SK-N-SH (cell line): ENCODE results near the gene HMGB2. TPM values are rescaled to one million over a fixed set of nuclear protein-coding genes. Genes with fewer than 3 reads are reported as not detected.

Experiments used
- polyA plus RNA-seq, 3 experiments: library from polyadenylated mRNA; depleted of rRNA; stranded (reverse); fragments of >200 nt; gene quantifications; 2 replicates each; pipeline ENCODE4 v1.2.3, GENCODE V29; 2012

Gene HMGB2
- polyA plus RNA-seq, 1 of the 3 experiments (the other 2 are of a cell fraction), result 130 TPM

Other genes with a start within 250 kb of the HMGB2 start
- 14.8 and 20.0 TPM in 2 replicates for gene GALNT7, start 165.5 kb downstream of the HMGB2 start, polyA plus RNA-seq (2012; rRNA removed)
- gene SAP30, start 36.6 kb upstream of the HMGB2 start, polyA plus RNA-seq (2012; rRNA removed), result 16.6 and 19.0 TPM in 2 replicates
- gene SCRG1, start 64.8 kb upstream of the HMGB2 start, polyA plus RNA-seq (2012; rRNA removed), result 0.16 and 0.24 TPM in 2 replicates
- gene HAND2, start 195.9 kb upstream of the HMGB2 start, polyA plus RNA-seq (2012; rRNA removed), result 94.2 and 106 TPM in 2 replicates